HG03469 (cell line): ENCODE results near the gene S100B.
"Not testable (repeated sequence)": the region's sequence is repeated elsewhere in the genome, so short reads cannot be mapped to it uniquely, and the experiment has no call there.

Experiments
- ATAC-seq: cut with Tn5 transposase; IDR thresholded peaks from one replicate; pipeline ENCODE4 v1.9.1; 2021; ENCODE audit warnings: mild to moderate bottlenecking, moderate library complexity, moderate number of reproducible peaks; ENCODE audit not compliant: unreplicated experiment

The S100B gene

DNA sequence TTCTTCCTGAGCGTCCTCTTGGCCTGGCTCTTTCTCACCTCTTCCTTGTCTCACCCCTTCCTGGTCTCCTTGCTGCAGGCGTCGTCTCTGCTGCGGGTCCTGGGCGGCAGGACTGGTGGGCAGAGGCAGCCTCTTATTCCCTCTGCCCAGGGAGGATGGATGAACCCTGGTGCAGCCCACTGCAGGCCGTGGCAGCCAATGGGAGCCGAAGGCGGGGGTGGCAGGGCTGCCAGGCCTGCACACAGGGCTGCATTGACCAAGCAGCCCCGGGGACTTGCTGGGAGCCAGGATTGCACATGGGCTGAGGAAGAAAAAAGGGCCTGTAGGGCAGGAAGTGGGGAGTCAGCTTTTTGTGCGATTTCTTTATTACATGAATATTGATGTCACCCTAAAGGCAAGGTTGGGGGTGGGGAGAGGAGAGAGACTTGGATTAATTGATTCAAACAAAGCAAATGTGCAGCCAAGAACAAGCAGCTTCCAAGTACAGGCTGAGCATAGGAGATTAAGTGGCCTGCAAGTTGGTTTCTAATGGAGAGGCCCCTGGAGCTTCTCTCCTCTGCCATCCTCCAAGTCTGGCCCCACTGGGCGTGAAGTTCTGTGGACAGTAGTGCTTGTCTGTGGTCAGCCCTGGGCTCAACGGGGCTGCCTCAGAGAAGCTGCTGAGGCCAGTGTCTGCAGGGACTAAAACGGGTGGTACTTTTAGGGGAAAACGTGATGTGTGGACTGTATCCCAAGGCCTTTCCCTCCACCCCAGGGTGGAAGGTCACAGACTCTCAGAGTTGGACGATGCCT lies at the start of gene S100B:
TSS of gene S100B (minus strand) at position 108 of the 792 bp plus-strand sequence. CDS start 2,667 bp downstream, outside the sequence.
- no peak for ATAC-seq

DNA sequence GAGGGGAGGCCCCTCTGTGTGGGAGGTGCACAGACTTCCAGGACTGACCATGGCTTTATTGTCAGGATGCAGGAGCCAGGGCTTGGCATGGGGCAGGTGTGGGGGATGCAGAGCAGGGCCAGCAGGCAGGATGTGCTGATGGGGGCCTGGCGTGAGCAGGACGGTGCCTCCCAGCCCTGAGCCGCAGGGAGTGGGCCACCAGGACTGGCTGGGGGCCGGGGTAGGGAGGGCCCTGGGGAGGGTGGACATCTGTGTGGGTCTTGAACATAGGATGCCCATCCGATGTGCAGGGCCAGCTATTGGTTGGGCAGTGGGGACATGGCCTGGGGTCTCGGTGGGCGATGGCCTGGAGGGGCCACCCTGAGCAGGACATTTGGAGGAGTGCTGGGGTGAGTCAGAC lies 46.2 kb upstream of the S100B start:
- ATAC-seq, result no peak

DNA sequence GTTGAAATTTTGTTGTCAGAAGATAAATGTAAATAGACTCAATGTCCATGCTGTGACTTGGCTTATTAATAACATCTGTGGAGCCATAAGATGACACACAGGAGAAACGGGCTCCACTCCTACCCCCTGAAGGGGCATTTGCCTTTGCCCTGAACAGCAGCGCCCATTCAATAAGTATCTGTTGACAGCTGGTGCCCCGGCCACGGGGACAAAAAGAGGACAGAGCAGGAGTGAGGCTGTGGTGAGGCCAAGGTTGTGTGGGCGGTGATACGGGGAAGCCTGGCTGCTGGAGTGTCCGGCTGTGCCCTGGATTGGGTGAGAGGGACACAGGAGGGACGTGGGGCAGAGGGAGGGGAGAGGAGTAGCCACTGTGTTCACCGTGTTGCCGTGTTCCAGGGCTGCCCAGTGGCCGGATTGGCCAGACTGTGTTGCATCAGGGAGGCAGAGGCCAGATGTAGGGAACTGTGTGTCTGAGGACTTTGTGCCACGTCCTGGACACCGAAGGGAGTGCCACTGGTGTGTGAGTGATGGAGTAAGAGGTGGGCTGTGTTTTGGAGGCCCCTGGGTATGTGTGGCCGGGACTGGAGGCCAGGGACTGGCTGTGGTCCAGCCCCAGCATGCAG lies 45.7 kb upstream of the S100B start:
- ATAC-seq, result no peak

DNA sequence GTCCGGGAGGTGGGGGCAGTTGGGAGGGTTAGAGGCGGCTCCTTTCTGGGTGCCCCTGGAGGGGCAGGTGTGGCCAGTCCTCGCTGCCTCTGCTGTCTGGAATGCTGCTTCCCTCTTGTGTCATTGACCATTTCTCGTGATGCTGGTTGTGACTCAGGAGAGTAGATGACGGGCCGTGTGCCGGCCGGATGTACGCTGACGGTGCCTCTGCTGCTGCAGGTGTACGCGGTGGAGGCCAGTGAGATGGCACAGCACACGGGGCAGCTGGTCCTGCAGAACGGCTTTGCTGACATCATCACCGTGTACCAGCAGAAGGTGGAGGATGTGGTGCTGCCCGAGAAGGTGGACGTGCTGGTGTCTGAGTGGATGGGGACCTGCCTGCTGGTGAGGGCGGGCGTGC lies 44.5 kb upstream of the S100B start:
- no peak for ATAC-seq

DNA sequence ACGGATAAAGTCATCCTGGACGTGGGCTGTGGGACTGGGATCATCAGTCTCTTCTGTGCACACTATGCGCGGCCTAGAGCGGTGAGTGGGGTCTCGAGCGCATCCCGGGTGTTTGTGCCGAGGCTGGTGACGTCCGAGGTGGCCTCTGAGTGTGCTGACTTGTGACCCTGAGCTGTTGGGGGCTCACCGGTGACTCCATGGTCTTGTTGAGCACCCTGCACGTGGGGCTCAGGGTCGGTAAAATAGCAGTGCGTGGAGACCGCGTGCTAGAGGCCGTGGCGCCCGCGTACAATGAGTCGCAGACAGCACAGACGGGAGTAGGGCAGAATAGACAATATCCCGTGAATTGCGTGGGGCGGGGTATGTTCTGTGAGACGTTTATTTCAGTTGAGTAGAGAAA lies 43.7 kb upstream of the S100B start:
- no peak for ATAC-seq

DNA sequence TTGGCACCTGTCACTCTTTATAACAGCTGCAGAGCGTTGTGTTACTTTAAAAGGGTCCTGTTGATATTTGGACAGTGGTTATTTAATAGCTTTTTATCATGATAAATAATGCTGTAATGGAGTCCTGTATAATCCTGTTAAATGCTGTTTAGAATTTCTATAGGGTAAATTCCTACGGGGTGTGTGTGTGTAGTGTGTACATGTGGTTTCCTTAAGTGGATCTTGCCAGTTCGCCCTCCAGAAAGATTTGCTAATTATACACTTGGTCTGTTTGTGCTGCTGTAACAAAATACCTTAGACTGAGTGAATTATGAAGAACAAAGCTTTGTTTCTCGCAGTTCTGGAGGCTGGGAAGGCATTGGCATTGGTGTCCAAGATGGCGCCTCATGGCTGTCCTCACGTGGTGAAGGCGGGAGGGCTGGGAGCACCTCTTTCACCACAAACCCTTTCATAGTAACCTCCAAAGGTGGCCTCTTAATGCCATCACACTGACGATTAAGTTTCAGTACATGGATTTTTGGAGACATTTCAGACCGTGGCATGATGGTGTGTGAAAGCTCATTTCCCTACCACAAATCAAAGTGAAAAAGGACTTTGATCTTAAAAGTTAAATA lies 41.8 kb upstream of the S100B start:
- ATAC-seq, result no peak

DNA sequence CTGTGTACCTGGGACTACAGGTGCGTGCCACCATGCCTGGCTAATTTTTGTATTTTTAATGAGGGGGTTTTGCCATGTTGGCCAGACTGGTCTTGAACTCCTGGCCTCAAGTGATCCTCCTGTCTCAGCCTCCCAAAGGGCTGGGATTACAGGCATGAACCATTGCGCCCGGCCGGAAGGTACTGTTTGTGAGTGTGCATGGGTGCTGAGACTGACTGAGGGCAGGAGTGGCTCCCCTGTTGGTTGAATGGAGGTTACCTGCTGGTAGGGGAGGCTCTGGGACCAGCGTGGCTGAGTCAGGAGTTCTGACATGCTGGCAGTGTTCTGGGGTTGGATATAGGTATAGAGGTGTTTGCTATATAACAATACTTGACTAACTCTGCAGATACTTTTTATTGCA lies 41.0 kb upstream of the S100B start:
- no peak for ATAC-seq

DNA sequence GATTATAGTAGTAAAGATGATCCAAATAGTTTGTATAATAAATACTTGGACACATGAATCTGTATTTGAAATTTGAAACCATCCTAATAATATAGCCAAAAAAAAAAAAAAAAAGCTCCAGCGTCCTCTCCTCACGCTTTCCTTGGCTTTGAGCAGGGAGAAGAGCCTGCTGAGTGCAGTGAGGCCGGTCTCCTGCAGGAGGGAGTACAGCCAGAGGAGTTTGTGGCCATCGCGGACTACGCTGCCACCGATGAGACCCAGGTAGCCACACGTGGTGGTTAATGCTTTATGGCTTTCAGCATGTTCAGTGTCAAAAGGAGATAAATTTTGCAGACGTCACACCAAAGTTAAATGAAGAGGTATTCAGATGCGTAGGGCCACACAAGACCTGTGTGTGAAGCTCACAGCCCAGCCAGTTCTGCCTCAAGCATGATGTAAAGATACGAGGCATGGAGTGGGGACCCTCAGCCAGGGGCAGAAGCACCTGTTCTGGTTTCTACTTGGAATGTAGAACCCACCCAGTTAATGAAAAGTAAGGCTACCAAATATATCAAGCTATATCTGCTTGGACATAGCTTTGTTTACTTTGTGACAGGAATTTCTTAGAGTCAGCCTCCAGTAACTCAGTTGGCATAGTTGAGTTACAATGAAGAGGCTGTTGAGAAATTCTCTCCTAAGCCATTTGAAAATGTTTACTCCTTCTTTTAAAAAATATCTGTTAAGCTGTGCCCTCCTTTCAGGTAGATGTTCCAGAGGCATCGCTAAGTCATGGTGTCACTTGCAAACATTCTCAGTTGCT lies 38.7 kb upstream of the S100B start:
- no peak for ATAC-seq

DNA sequence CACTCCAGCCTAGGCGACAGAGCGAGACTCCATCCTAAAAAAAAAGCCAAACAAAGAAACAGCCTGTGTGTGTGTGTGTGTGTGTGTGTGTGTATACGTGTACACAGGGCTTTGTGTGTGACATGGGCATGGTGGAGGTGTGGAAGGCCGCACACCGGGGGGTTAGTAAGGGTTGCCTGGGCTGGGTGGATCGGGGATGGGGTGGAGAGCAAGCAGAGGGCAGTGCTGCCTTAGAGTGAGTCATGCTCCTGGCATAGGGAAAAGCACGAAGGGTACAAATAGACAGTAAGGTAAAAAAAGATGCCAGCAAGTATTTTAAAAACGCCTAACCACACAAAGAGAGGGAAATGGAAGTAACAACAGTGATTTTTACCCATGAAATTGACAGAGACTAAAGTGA lies 36.8 kb upstream of the S100B start:
- ATAC-seq, result no peak

DNA sequence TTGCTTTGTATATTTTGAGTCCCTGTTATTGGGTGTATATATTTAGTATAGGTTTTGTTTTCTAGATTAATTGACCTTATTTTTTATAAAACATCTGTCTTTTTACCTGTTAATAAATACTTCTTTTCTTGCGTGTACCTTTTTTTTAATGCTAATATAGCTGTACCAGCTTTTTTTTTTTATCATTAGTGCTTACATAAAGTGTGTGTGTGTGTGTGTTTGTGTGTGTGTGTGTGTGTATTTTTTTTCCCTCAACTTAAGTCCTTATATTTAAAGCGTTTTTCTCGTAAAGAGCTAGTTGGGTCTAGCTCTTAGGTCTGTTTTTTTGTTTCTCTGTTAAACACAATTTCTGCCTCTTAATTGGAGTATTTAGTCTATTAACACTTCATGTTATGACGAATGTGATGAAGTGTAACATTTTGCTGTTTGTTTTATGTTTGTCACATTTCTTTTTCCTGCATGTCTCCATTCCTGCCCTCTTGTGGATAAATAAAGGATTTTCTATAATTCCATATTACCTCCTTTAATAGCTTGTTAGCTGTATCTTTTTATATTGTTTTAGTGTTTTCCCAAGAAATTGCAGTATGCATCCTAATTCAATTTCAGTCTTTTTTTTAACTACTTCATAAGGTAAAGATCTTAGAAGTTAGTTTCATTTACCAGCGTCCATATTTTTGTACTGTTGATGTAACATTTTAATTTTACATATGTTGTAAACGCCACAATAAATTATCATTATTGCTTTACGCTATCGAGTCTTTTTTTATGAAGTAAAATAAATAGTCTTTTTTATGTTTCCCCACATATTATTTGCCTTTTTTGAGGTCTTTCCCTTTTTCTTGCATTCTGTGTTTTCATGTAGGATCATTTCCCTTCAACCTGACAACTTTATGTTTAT lies 34.9 kb upstream of the S100B start:
- ATAC-seq, result no peak

DNA sequence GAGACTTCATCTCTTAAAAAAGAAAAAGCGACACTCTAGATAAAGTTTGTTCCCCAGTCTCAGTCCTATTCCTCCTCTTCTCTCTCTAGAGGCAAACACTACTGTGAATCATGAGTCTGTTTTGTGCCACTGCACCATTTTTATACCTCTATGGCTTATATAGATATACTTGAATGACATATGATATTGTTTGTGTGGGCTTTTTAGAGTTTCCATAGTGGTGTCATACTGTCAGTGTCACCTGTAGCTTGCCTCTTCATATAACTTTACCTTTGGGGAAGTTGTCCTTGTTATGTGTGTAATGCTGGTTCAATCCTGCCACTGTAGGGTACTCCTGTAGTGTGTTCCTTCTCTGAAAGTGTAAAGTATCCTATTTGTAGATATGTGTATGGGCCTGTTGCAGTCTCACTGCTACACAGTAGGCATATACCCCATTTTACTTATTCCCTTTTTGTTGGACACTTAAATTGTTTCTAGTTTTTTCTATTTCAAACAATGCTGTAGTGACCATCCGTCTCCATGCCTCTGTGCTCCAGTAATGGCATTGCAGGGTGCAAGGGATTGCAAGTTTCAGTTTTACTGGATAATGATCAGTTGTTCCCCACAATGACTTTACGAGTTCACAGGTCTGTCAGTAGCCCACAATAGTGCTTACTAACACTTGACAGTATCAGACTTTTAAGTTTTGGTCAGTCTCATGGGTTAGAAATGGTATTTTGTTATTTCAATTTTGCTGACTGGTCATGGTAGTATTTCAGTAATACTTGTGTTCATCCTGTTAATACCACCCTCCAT lies 33.3 kb upstream of the S100B start:
- no peak for ATAC-seq

DNA sequence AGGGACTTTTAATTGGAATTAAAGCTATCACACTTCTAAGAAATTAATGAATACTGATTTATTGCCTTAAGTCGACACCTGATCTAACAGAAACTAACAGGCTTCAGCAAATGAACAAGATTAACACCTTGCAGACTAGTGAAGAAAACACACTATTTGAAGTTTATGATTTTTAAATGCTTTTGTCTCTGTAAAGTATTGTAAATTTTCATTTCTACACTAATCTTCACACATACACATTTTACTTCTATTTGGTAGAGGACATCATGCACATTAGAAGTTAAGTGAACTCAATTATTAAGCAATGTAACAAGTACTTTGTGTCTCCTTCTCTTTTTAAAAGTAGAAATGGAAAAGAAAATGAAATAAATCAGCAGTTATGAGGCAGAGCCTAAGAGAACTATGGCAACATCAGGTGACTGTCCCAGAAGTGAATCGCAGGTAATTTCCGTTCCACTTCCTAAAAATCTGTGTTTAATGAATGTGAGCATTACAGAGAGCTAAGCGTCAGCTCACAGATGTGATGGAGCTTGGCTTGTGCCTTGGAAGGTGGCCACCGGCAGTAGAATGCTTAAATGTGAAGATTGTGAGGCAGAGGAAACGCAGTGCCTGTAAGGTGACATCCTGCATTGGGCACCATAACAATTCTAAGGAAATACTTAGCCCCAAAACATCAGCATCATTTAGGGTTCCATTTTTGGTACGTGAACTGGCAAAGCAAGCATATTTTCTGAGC lies 31.8 kb upstream of the S100B start:
- ATAC-seq, result no peak

DNA sequence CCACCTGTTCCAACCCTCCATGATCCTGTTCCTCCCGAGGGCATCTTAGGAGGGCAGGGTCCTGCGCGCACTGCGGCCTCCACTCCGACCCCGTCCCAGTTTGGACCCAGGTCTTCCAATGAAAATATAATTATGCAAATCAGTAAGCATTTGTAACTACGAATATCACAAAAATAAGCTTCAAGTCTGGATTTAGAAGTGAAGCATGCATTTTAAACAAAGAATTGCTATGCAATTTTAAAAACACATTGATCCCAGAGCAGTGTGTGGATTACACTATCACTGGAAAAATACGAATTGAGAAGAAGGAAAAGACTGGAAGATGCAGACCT lies 31.3 kb upstream of the S100B start:
- ATAC-seq, result no peak

DNA sequence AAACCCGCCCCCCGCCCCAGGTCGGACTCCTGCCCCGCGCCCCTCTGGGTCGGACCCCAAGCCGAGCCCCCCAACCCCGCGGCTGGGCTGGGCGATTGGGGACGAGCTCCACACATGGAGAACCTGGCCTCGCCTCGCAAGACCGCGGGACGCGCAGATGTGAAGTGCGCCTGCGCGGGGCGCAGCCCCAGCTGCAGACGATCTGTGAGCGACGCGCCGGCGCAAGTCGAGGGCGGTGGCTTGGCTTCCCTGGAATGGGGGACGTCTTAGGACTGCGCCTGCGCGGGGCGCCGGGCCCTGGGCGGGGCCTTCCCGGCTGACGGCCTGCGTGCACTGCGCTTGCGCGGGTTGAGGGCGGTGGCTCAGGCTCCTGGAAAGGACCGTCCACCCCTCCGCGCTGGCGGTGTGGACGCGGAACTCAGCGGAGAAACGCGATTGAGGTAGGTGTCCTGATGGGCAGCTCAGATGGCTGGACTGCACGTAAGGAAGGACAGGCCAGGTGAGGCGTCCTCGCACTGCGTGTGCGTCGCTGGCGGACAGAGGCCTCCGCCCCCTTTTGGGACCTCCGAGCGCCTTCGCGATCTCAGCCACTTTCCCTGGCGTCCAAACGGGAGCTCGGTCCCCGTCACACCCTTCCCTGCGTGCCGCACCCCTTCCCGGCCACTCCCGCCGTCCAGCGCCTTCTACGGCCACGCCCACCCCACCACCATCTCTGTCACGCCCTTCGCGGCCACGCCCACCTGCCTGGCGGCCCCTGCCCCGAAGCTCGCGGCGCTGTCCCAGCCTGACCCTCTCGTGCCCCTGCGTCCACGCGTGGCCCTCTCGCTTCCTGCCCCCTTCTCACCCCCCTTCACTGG lies 30.7 kb upstream of the S100B start, which contains the start of gene PRMT2:
TSS of gene PRMT2 (plus strand) at position 351 of the 857 bp plus-strand sequence. CDS start 1,278 bp downstream, outside the sequence.
- ATAC-seq, result peak; percentile 87

DNA sequence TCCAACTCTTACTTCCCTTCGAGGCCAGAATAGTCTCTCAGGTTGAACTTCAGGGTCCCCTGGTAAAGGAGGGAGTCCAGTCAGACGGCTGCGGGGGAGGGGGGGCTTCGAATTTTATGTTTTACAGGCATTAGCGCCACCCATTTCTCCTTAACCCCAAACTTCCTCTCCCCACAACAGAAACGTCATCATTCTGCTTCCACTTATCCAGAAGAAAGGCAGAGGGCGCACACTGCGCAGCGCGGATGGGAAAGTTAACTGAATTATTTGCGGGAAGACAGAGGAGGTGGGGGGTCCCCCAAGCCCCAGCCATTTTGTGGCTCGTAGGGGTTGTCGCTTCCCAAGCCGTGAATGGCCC lies 30.1 kb upstream of the S100B start:
- ATAC-seq, result no peak

DNA sequence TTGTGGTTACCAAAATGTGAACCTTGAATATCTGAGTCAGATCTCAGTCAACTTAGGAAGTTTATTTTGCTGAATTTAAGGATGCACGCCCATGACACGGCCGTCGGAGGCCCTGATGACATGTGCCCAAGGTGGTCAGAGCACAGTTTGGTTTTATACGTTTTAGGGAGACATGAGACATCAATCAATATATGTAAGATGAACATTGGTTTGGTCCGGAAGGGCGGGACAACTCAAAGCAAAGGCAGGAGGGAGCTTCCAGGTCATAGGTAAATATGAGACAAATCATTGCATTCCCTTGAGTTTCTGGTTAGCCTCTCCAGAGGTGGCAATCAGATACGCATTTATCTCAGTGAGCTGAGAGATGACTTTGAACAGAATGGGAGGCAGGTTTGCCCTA lies 29.5 kb upstream of the S100B start:
- no peak for ATAC-seq

DNA sequence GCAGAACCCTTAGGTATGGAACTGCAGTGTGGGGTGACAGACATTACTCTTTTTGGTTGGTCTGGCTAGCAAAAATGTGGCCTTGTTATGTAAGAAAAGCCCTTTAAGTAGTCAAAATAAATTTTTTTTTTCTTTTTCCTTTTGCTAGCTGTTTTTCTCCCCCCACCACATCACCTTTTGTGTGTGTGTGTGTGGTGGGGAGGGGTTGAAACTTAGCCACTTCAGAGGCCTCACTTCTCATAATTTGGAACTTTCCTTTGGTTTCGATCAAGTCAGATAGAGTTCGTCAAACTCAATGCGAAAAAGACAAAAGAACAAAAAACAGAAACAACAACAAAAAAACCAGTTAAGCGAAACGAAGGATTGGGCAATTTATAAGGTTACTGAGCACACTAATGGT lies 28.7 kb upstream of the S100B start:
- ATAC-seq, result no peak

DNA sequence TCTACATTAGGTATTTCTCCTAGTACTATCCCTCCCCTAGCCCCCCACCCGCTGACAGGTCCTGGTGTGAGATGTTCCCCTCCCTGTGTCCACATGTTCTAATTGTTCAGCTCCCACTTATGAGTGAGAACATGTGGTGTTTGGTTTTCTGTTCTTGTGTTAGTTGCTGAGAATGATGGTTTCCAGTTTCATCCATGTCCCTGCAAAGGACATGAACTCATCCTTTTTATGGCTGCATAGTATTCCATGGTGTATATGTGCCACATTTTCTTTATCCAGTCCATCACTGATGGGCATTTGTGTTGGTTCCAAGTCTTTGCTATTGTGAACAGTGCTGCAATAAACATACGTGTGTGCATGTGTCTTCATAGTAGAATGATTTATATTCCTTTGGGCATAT lies 26.0 kb upstream of the S100B start:
- ATAC-seq, result not testable (repeated sequence)
